DMS114 treated with DMSO at 0.1 percent for 48 hours (cell line): ENCODE data around the gene IL20.

Experiments
- DNase-seq: peaks from one replicate; lab custom pipeline; 2025; ENCODE audit not compliant: unreplicated experiment; lab: John Stamatoyannopoulos, UW

IL20 gene

DNA sequence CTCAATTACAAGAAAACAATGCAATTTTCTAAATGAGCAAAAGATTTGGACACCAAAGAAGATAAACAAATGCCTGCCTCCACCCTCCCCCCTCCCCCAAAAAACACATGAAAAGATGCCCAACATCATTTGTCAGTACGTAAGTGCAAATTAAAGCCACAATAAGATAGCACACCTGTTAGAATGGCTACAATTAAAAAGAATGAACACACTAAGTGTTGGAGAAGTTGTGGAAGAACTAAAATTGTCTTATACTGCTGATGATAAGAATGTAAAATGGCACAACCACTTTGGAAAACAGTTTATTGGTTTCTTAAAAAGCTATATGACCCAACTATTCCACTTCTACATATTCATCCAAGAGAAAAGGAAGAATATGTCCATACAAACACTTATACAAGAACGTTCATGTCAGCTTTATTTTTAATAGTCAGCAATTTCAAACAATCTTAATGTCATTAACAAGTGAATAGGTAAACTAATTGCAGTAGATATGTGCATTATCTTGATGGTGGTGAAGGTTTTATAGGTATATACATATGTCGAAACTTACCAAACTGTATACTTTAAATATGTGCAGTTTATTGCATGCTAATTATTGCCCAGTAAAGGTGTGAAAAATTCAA is 10.4 kb downstream of the IL20 start:
- no peak for DNase-seq

DNA sequence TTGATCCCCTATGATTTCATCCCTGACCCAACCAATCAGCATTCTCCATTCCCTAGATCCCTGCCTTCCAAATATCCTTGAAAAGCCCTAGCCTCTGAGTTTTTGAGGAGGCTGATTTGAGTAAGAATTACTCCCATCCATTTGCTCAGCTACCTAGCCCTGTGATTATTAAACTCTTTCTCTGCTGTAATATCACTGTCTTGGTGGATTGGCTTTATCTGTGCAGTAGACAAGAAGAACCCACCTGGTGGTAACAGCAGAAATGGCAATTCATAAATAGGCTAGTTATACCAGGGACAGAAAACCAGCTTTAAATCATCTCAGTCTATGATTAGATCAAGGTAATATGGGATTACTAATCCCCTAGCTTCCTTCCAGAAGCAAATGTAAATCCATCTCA is 13.0 kb downstream of the IL20 start:
- no peak for DNase-seq

DNA sequence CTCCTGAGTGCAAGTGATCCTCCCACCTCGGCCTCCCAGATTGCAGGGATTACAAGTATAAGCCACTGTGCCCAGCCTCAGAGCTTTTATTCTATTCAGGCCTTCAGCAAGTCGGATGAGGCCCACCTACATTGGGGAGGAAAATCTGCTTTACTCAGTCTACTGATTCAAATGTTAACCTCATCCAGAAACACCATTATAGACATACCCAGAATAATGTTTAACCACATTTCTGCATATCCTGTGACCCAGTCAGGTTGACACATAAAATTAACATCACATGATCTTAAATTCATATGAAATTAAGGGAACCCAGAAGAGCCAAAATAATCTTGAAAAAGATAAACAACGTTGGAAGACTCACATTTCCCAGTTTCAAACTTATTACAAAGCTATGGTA is 14.9 kb downstream of the IL20 start:
- DNase-seq = no peak

DNA sequence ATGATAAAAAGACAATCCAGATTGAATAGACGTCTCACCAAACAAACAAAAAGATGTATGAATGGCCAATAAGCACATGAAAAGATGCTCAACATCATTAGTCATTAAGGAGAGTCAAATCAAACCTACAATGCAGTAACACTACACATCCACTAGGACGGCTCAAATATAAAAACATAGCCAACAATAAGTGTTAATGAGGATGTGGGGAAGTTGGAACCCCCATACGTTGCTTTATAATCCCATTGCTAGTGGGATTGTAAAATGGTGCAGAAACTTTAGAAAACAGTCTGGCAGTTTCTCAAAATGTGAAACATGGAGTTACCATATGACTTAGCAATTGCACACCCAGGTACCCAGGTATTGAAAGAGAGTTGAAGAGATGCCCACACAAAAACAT is 17.1 kb downstream of the IL20 start:
- no peak for DNase-seq

DNA sequence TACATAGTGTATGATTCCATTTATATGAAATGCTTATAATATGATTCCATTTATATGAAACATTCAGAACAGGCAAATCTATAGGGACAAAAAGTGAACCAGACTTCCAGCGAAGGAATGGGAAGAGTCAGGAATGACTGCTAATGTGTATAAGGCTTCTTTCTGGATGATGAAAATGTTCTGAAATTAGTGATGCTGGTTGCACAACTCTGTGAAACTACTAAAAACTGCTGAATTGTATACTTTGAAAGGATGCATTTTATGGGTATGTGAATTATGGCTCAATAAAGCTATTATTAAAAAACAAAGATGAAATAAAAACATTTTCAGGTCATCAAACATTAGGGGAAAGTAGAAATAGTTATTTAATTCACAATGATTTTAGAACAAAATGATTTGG is 17.7 kb downstream of the IL20 start:
- no peak for DNase-seq

DNA sequence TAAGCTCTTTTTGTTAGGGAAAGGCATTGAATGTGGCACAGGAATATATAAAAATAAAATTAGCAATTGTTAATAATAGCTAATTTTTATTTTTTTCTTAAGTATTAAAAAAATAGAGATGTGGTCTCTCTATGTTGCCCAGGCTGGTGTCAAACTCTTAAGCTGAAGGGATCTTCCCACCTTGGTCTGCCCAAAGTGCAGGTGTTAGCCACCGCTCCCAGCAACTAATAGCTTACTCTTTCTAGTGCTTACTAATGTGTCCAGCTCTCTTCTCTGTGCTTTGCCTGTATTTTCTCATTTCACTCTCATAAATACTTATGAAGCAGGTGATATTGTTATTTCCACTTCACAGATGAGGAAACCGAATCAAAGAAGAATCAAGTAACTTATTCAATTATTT is 18.5 kb downstream of the IL20 start:
- no peak for DNase-seq

DNA sequence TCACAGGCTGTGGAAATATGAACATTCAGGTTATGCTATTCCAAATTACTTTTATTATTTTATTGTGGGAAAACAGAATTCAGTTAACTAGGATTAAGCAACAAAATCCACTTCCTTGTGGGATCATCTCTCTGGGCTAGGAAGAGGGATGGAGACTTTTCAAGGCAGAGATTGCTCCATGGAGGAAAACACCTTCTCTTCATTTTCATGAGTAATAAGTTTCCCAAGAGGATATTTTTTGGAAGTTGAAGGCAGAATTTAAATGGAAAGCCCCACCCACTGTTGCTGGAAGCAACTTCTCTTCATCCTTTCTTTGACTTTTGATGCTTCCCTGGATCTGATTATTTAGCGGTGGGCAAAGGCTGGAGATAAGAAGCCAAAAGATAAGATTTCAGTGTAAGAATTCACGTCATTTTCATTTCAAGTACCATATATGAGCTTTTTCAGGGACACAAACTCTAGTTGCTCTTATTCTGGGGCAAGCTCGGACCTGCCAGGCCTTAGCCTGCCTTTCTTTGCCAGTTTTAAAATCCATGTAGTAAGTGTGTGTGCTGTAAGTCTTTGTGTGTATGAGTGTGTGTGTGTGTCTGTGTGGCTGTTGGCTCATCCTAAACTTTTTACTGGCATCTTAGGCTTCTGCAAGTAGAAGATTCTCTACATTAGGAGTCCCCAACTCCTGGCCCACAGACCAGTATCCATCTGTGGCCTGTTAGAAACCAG is 20.1 kb downstream of the IL20 start:
- DNase-seq = no peak

DNA sequence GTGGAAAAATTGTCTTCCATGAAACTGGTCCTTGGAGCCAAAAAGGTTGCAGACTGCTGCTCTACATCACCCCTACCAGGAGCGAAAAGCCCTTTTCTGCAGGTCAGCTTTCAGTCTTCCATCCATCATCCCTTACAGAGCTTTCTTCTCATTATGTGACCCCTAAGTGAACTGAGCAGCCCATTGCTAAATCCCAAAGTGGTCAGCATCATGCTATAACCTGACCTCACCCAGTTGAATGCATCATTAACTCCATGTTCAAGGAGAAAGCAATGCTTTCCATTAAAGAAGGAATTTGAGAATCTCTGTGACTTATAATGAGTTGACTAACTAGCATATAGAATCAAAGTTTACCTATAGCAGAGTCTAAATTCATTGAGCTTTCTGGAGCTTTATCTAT is 21.4 kb downstream of the IL20 start:
- no peak for DNase-seq

DNA sequence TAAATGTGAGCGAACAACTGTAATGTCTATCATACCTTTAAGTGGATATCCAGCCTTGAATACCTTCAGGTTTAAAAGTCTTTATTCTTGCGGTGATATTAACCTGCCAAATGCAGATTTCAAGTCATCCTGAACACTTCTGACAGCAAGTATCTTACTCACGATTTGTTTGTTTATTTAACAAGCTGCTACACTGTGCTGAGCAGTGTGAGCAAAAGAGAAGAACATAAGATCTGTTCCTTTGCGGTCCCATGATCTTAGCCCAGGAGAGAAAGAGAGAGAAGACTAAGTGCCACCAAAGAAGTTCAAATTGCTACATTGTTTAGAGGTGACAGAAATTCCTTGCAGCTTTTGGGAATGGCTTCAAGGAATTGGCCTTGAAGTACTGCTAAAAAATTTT is 22.3 kb downstream of the IL20 start:
- DNase-seq = no peak

DNA sequence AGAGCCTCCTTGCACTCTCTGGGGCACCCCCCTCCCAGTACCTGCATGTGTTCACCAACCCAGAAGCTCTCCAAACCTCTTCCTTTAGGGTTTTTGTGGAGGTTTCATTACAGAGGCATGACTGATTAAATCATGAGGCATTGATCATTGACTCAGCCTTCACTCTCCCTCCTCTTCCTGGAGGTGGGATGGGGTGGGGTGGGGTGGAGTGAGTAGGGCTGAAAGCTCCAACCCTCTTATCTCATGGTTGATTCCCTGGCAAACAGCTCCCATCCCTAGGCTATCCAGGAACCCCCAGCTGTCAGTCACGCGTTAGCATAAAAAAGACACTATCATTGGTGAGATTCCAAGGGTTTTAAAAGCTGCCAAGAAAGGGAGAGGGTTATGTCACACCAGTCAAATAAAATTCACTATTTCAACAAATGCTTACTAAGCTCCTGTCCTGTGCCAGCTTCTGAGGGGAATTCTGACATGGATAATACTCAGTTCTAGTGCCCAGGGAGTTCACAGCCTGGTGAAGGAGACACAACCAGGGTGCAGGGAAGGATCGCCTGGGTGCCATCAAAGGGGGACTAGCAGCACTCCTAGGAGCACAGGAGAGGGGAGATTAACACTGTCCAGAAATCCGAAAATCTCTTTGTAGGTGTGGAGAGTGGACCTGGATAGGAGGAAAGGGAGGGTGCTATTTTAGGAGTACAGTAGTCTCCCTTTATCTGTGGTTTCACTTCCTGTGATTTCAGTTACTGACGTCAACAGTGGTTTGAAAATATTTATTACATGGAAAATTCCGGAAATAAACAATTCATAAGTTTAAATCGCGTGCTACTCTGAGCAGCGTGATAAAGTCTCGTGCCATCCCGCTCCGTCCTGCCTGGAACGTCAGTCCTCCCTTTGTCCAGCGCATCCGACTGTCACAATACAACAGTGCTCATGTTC is 25.0 kb downstream of the IL20 start:
- DNase-seq = no peak

DNA sequence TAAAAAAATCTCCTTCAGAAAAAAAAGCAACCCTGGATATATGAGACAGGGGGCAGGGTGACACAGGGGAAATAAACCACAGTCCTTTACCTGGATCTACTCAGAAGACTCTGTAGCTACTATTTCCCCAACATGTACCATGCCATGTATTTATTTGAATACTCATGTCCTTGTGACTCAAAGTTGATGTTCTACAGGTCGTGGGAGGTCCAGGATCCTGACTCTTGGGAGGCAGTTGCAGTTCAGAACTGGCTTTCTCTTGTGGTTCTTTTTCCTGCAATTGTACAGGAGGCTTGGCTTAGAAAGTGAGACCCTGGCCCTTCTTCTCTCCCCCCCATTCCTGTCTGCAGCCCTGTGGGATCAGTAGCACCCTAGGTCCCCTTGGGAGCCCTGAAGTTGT is 26.0 kb downstream of the IL20 start:
- DNase-seq = no peak

DNA sequence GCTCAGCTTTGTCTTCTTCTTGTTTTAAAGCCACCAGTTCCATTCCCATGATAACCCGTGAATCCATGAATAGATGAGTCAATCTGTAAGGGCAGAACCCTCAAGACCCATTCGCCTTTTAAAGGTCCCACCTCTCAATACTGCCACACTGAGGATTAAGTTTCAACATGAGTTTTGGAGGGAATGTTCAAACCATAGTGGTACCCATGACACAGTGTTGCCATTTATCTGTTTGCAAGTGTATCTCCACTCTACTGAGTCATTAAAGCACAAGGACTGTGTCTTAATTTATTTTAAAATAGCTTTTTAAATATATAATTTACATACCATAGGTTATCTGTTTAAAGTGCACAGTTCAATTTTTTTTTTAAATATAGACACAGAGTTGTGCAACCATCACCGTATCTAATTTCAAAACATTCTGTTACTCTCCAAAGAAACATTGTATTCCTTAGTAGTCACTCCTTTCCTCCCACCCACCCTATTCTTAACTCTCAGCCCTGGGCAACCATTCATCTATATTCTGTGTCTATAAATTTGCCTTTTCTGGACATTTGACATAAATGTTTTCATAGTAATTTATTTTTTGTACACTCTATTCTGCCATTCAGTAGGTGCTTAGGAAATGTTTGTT is 27.0 kb downstream of the IL20 start:
- DNase-seq = no peak

DNA sequence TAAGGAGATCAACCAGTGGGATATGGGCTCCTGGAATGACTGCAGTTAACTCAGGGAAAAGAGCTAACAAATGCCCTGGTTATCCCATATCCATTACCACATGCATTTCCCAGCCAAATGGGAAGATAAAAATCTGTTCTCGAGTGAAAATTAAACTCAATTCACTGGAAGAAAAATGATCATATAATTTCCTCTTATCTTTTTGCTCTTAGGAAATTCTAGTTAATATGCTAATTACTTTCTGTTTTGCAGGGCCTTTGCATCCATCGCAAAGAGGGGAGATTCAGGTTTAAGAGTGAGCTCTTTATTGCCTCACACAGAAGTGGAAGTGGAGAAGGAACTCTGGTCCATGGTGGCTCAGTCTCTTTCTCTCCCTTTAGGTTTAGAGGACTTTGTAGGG is 28.0 kb downstream of the IL20 start:
- no peak for DNase-seq

DNA sequence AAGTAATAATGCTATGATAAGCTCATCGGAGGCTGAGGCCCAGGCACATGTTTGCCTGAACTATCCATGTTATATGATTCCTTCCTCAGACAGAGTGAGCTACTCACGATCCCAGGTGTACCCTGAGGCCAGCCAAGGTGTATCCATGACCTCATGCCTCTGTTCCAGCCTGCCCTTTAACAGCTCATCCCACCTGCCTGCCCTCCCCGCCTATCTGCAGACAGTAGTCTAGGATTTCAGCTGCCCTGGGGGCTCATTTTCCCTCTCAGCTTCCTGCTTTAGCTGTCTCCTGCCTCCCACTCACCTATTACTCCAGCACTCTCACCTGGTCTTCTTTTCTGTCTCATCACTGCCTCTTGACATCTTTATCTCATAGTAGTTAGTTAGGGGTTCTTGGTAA is 29.9 kb downstream of the IL20 start:
- no peak for DNase-seq

DNA sequence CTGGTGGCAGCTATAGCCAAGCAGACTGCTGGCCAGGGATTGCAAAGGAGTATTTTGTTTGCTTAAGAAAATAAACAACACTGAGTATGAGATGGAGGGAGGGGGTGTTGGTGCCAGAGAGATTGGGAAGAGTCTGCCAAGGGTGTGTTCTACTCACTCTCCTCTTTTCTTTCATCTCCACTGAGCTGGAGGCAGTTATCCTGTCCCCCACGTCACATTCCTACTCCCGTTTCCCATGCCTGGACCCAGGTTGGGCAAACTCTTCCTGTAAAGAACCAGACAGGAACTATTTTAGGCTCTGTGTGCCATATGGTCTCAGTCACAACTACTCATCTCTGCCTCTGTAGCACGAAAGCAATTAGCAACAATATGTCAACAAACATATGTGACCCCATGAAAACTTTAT is 30.4 kb downstream of the IL20 start:
- no peak for DNase-seq

DNA sequence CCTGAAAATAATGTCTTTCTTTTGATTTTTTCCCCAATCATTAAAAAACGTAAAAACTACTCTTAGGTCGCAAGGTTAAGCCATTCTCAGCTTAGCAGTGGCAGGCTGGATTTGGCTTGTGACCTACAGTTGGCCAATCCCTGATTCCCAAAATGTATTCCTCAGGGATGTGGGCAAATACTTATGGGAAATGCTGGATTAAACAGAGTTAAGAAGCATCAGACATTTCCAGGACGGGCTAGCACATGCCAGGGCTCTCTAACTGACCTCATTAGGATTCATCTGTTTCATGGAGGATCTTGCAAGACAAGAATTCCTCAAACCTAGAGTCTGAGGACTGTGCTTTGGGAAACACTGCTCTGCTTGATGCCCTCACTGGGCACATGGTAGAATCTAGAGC is 30.8 kb downstream of the IL20 start:
- DNase-seq = no peak

DNA sequence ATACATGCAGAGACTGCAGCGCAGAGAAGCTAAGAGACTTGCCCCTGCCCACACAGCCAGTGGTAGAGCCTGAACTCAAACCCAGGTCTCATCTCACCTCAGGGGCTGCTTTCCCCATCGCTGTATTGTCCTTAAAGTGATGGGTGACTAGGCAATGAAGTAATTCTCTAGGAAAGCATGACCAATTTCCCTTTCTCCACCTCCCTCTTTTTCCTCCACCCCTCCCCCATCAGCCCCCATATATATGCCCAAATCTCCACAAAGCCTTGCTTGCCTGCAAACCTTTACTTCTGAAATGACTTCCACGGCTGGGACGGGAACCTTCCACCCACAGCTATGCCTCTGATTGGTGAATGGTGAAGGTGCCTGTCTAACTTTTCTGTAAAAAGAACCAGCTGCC is 31.8 kb downstream of the IL20 start, which contains the start of gene IL24:
TSS of gene IL24 (plus strand) at position 269 of the 400 bp plus-strand sequence. CDS start 390 bp downstream, outside the sequence.
- DNase-seq = no peak

DNA sequence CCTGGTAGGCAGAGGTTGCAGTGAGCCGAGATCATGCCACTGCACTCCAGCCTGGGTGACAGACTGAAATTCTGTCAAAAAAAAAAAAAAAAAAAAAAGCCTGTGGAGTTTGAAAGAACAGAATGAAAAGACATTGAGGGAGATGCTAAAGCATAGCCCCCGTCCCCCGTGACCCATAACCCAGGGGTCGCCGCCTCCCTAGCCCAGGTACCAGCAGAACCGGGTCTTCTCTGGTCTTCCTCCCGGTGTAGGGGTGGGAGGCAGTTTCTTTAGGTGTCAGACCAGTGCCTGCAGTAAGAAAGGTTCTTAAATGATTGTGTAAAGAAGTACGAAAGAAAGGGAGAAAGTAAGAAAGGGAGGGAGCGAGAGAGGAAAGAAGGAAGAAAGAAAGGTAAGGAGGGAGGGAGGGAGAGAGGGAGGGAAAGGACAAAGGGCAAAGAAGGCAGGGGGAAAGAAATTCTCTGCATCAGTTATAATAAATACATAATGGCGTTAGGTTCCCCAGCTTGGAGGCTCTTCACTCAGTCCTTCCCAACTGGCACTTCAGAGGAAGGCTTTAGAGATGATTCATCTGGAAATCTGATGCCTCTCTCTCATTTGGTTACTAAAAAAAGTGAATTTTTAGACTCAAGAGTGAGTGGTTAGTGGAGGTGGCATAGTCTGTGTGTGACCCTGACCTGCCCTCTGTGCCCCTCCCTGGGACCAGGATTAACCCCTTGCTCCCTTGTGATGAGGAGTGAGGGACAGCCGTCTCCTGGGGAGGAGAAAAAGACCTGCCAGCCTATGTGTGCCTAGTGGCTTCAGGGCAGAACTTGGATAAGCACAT is 32.9 kb downstream of the IL20 start:
- DNase-seq = no peak

DNA sequence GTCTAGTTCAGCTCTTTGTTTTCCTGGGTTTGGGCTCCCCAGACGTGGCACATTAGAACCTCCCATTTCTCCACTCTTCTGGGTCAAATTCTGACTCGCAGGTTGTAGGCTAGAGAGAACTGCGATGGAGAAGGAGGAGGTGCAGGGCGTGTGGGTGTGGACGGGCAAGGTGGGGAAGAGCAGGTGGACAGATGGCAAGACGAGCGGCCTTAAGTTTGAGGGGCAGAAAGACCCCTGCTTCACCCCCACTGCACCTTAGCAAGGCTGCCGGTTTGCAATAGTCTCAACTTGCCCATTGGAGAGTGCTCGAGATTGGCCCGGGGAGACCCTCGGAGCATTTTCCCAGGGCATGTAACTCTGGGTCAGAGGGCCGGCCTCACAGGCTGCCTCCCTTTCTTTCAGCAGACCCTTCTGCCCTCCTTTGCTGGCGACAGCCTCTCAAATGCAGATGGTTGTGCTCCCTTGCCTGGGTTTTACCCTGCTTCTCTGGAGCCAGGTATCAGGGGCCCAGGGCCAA is 33.5 kb downstream of the IL20 start:
- no peak for DNase-seq

DNA sequence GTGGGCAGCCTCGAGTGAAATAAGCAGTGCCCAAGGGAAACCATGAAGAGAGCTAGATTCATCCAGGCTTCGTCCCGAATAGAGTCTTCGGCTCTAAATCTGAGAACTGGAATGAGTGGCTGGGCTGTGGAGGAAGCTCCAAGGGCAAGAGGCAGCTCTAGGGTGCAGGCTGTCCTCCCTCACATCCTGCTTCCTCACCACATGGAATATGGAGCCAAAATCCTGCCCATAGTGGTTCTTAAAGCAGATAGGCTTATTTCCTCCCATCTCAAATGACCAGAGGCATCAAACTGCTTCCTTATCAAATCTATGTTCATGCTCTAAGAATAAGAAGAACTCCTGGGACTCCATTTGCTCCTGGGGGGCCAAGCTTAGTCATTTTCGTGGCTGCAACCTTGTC is 34.3 kb downstream of the IL20 start:
- no peak for DNase-seq
